ENCODE data around the gene KIF26B.

- no peak for TF ChIP-seq CTCF (IDR thresholded peaks at IDR 0.05)
- no peak for TF ChIP-seq CEBPB (IDR thresholded peaks at IDR 0.05)
- TF ChIP-seq FOSL2 (IDR thresholded peaks at IDR 0.05), result no peak
- TF ChIP-seq FOSL2 (CRISPR knock-in tag; IDR thresholded peaks at IDR 0.05), result no peak
- TF ChIP-seq RCOR1 (IDR thresholded peaks at IDR 0.05; ENCODE audit: low read depth, low read length), result no peak
- TF ChIP-seq USF2 (IDR thresholded peaks at IDR 0.05), result no peak
- TF ChIP-seq ZFP36 (IDR thresholded peaks at IDR 0.05; ENCODE audit: borderline replicate concordance, partially characterized antibody), result no peak
- no peak for TF ChIP-seq POLR2A (IDR thresholded peaks at IDR 0.05; ENCODE audit: low read length)
- TF ChIP-seq REST (IDR thresholded peaks at IDR 0.05), result no peak
- TF ChIP-seq HMGXB4 (CRISPR knock-in tag; IDR thresholded peaks at IDR 0.05; ENCODE audit: borderline replicate concordance), result no peak
- no peak for TF ChIP-seq RFX5 (IDR thresholded peaks at IDR 0.05)
Measured at GRCh38 chr1:245248231-245248731, 93.5 kb downstream of the KIF26B start.

Data from A549 (cell line).